ENCODE data around the gene IFNA4. TPM values are rescaled to one million over a fixed set of nuclear protein-coding genes. Genes with fewer than 3 reads are reported as not detected.
"Not testable (repeated sequence)": the region's sequence is repeated elsewhere in the genome, so short reads cannot be mapped to it uniquely, and the experiment has no call there.

The IFNA4 gene
- not detected in 2 replicates for polyA plus RNA-seq (2011; rRNA removed)
- not detected in 2 replicates for polyA minus RNA-seq (2011; rRNA and poly(A)+ RNA removed)

- H3K27me3 ChIP-seq (ENCODE audit: control insufficient read depth, insufficient read depth, low read length); CTCF ChIA-PET; DNase-seq (ENCODE audit: low read depth, low spot score); POLR2A ChIA-PET; H3K4me3 ChIP-seq (ENCODE audit: low read depth, low read length); H3K27ac ChIP-seq (ENCODE audit: low read depth, low read length); H3K9me3 ChIP-seq (ENCODE audit: control insufficient read depth, insufficient read depth, low read length): not testable (repeated sequence)
These were observed at the start of gene IFNA4 for GRCh38 chr9:21187487-21187886. Gene IFNA4, minus strand, starts transcription at chr9:21187587. Its CDS starts 56 bp downstream, at chr9:21187531.

GRCh38 chr9:21236360-21236714 lies 49.0 kb upstream of the IFNA4 start:
- CTCF ChIA-PET, result interaction anchor here (0.6 to 1.5 kb wide), 19 partner anchors 14 to 1008 kb away, joined by 3 to 9 read pairs (median 3); no protein-coding TSS in a partner anchor
- POLR2A ChIA-PET; DNase-seq (ENCODE audit: low read depth, low spot score); H3K27ac ChIP-seq (ENCODE audit: low read depth, low read length); H3K4me3 ChIP-seq (ENCODE audit: low read depth, low read length); H3K27me3 ChIP-seq (ENCODE audit: control insufficient read depth, insufficient read depth, low read length); H3K9me3 ChIP-seq (ENCODE audit: control insufficient read depth, insufficient read depth, low read length): not testable (repeated sequence)

- H3K4me3 ChIP-seq (ENCODE audit: low read depth, low read length); DNase-seq (ENCODE audit: low read depth, low spot score); H3K9me3 ChIP-seq (ENCODE audit: control insufficient read depth, insufficient read depth, low read length); H3K27ac ChIP-seq (ENCODE audit: low read depth, low read length); POLR2A ChIA-PET; H3K27me3 ChIP-seq (ENCODE audit: control insufficient read depth, insufficient read depth, low read length): not testable (repeated sequence)
- peak; percentile 52 for TF ChIP-seq CTCF (IDR thresholded peaks at IDR 0.05; ENCODE audit: low read depth, low read length)
- CTCF ChIA-PET, result interaction anchor here (0.5 to 1.5 kb wide), 21 partner anchors 14 to 1008 kb away, joined by 3 to 9 read pairs (median 3); no protein-coding TSS in a partner anchor
These were observed 48.3 kb upstream of the IFNA4 start for GRCh38 chr9:21235468-21236359.

- no peak overlapping the region for H3K4me3 ChIP-seq (ENCODE audit: low read depth, low read length)
- H3K27ac ChIP-seq (ENCODE audit: low read depth, low read length), result no peak overlapping the region
- CTCF ChIA-PET, result no interaction called here
- DNase-seq (ENCODE audit: low read depth, low spot score), result no peak
- POLR2A ChIA-PET, result no interaction called here
- H3K9me3 ChIP-seq (ENCODE audit: control insufficient read depth, insufficient read depth, low read length), result no peaks in the 10 kb centered on the region
- peaks cover 2% of the 10 kb centered on the region for H3K27me3 ChIP-seq (ENCODE audit: control insufficient read depth, insufficient read depth, low read length)
- TF ChIP-seq CTCF (IDR thresholded peaks at IDR 0.05; ENCODE audit: low read depth, low read length), result no peak
These were observed 46.8 kb upstream of the IFNA4 start for GRCh38 chr9:21234153-21234687.

- DNase-seq (ENCODE audit: low read depth, low spot score), result no peak
- ChIA-PET CTCF (no interaction called here), POLR2A (no interaction called here)
- Histone ChIP-seq H3K9me3 (ENCODE audit: control insufficient read depth, insufficient read depth, low read length) (no peaks in the 10 kb centered on the region), H3K4me3 (ENCODE audit: low read depth, low read length) (no peak overlapping the region), H3K27me3 (ENCODE audit: control insufficient read depth, insufficient read depth, low read length) (peaks cover 2% of the 10 kb centered on the region), H3K27ac (ENCODE audit: low read depth, low read length) (no peak overlapping the region)
- no peak for TF ChIP-seq CTCF (IDR thresholded peaks at IDR 0.05; ENCODE audit: low read depth, low read length)
These were observed 45.9 kb upstream of the IFNA4 start for GRCh38 chr9:21233258-21233657.

- Histone ChIP-seq H3K4me3 (ENCODE audit: low read depth, low read length) (no peak within 1 kb of the TSS), H3K27me3 (ENCODE audit: control insufficient read depth, insufficient read depth, low read length) (peaks cover 2% of the 10 kb centered on the region), H3K9me3 (ENCODE audit: control insufficient read depth, insufficient read depth, low read length) (no peaks in the 10 kb centered on the region), H3K27ac (ENCODE audit: low read depth, low read length) (no peak within 1 kb of the TSS)
- CTCF ChIA-PET, result no interaction called here
- POLR2A ChIA-PET, result no interaction called here
- no peak for DNase-seq (ENCODE audit: low read depth, low spot score)
- no peak for TF ChIP-seq CTCF (IDR thresholded peaks at IDR 0.05; ENCODE audit: low read depth, low read length)
These were observed 40.7 kb upstream of the IFNA4 start, which contains the start of gene IFNA17 for GRCh38 chr9:21228122-21228521. Gene IFNA17, minus strand, starts transcription at chr9:21228222. Its CDS starts 49 bp downstream, at chr9:21228173.

GRCh38 chr9:21217211-21217610 lies 29.8 kb upstream of the IFNA4 start, which contains the start of gene IFNA16:
Gene IFNA16, minus strand, starts transcription at chr9:21217311. Its CDS starts 6 bp downstream, at chr9:21217305.
- DNase-seq (ENCODE audit: low read depth, low spot score); POLR2A ChIA-PET; H3K27ac ChIP-seq (ENCODE audit: low read depth, low read length); H3K9me3 ChIP-seq (ENCODE audit: control insufficient read depth, insufficient read depth, low read length); H3K4me3 ChIP-seq (ENCODE audit: low read depth, low read length); H3K27me3 ChIP-seq (ENCODE audit: control insufficient read depth, insufficient read depth, low read length): not testable (repeated sequence)
- CTCF ChIA-PET, result interaction anchor here (0.7 to 1.3 kb wide), 2 partner anchors 19 to 22 kb away, joined by 3 to 6 read pairs; no protein-coding TSS in a partner anchor

Data from AG04450 (cell line).